Stimulated activated CD4-positive, alpha-beta T cell treated with anti-CD3 and anti-CD28 coated beads, TNF-alpha, amount 100 ng/mL, for 24 hours (primary cell): ENCODE measurements around the gene GAB3.
"Not testable (repeated sequence)": the region's sequence is repeated elsewhere in the genome, so short reads cannot be mapped to it uniquely, and the experiment has no call there.

ENCODE experiments used
- DNase-seq, 3 experiments: peaks; one replicate each; pipeline ENCODE4 v3.0.0-alpha.2; 2020; ENCODE audit warnings: low read depth in 3 of 3

GAB3 gene

DNA sequence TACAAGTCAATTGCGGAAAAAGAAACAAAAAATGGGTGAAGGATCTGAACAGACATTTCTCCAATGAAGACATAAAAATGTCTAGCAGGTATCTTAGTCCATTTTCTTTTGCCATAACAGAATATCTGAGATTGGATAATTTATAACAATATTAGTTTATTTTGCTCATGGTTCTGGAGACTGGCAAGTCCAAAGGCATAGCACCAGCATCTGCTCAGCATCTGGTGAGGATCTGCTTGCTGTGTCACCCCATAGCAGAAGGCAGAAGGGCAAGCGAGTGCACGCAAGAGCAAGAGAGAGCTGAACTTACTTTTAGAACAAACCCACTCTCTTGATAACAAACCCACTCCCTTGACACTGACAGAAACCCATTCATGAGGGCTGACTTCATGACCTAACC, 29.7 kb downstream of the GAB3 start:
- no peak for DNase-seq

DNA sequence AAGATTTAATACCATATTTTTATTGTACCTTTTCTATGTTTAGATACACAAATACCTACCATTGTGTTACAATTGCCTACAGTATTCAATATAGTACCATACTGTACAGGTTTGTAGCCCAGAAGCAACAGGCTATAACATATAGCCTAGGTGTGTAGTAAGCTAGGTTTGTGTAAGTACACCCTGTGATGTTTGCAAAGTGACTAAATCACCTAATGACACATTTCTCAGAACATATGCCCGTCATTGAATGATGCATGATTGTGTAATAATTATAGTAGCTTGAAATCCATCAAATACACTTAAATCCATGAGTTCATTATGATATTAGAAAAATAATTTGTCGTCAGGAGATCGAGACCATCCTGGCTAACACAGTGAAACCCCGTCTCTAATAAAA, 30.8 kb downstream of the GAB3 start:
- no peak for DNase-seq

DNA sequence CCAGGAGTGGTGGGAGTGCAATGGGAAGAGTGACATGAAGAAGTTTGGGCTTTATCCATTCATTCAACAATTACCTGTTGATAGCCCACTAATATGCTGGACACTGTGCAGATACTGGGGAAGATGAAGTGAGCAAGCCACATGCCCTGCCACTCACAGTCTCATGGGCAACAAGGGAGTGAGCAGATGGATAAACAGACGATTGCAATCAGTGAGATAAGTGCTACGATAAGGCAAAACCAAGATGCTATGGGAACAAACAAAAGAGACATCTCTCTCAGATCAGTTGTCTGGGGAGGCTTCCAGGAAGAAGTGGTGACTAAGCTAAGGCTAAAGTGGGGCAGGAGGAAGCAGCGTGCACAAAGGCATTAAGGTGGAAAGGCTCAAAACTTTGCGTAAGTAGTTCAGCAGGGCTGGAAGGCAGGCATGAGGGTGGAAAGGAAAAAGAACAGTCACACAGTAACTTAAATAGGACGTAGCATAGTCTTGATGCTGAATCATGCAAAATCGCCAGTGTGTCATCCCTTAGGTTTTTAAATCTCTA, 31.7 kb downstream of the GAB3 start:
- peak in 1 of 3 experiments; percentile 12 for DNase-seq

DNA sequence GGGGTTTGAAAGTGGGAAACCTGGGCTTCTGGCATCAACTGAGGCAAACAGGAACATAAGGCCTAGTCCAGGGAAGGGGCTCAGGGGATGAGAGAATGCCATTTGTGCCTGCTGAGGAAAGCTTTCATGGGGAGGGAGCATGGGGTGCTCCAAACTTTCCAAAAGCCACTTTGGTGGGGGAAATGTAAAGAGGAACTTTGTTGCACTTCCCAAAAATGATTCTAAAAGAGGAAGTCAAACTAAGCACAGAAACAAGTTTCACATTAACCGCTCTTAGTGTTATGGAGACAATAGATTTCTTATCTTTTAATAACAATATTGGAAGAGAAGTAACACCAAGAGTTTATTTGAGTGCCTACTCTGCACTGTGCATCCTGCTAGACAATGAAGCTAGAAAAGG, 32.3 kb downstream of the GAB3 start:
- no peak for DNase-seq

DNA sequence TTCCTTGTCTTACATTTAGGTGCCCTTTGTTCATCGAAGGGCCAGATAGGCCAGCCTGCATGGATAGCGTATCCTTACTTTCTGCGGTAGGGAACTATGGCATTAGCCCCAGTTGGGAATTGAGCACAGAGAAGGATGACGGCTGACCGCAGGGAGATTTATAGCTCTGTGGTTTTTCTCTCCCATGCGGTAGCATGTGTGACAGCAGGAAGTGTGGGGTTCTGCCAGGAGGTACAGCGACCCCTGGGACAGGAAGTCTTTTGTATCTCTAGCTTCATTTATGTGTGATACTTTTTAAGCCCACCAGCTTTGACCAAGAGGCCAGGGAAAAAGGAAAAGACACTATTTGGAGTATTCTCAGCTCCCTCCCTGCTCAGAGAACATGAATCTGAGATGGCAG, 33.1 kb downstream of the GAB3 start:
- no peak for DNase-seq

DNA sequence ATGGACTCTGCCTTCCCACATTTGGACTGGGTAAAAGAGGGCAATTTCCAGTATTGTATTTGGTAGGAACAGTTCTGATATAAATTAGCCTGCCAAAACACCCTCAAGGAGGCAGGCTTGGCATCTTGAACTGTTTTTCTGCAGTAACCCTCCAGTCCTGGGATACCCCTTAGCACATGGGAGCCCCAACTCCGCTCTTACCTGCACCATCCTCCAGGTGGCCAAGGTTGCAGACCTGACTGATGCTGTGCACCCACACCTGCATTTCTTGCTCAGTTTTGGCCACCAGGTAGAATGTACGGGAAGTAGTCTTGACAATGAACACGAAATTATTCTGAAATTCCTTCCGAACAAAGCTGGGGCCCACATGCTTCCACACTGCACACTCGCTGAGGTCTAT, 35.1 kb downstream of the GAB3 start:
- DNase-seq = no peak

DNA sequence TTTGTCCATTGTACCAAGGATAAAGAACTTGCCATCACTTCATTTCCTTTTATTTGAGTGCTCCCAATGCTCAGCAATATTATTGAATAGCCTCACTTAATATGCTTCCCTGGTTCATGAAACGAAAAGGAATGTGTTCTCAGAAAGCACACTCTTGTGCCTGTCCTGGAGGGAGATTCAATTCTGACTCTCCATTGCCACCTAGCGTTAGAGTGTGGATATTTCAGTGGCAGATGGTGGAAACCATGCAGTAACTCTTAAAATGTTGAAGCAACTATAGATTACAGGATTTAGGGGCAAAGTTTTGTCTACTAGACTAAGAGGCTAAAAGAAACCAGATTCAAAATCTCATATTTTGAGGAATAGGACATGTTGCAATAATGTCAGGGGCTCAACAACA, 36.0 kb downstream of the GAB3 start:
- peak in 1 of 3 experiments; percentile 42 for DNase-seq

DNA sequence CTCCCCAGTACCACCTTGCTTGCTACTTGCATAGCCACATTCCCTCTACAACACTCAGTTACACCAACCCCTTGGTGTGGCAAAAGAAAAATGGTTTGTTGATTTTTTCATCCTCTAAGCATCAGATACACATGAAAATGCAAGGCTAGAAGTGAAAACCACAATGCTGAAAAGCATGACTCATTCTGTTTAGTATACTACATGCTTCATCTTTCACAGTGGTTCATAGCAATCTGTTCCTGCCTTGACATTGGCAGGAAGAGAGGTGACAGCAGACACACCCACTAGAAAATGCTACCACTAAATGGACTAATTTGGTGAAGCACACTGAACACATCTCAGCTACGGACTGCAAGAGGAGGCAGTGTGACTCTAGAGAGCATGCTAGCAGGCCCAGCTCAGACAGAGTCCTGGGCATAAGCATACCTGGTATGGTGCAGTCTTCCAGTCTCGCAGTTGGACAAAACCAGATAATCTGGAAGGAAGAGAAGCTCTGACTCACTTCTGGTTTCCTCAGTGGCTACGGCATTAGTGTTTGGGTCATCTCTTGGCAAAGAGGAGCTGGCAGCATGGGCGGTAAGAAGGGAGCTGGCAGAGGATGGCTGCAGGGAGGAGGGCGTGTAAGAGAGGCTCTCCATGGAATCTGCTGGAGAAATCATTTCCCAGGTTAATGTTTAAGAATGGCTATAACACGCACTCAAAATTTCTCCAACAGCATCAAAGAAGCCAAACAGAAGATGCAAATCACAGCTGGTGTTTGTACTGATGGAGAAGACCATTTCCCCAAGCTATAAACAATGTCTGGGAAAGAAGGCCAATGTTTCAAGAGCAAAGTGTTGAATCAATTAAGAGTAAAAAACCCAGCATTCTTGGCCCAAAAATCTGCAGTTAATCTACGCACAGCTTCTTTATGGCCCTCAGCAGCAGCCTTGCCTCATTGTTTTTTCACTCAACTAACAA, 37.8 kb downstream of the GAB3 start:
- DNase-seq = no peak

DNA sequence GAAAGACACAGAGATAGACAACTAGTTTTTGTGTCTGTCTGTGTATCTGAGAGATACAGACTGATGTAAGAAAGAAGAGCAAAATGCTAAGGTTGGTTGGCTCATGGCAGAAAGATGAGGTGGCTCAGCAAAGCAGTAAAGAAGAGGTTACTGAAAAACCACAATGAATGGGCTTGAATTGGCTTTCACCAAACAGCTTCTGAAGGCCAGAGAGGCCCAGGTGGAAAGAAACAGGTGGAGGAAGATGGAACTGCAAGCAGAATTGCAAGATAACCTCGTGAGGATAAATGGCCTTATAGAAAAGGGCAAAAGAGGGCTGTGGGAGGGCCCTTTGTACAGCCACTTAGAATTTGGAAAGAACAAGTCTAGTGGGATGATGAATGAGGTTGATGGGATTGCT, 39.6 kb downstream of the GAB3 start:
- no peak for DNase-seq

DNA sequence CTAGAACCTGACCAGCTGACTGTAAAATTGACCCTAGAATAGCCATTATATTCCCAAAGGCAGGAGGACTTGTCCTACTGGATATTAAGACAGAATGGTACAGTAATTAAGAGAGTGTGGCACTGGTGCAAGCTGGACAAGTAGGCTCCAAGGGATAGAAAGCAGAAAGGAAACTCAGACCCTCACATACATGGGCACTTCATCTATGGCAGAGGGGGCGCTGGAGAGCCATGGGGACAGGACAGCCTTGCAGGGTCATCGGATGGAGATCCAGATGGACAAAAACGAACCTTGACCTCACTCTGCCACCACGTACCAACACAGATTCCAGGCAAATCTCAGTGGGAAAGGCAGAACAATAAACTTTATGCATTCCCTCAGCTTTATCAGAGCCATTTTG, 40.6 kb downstream of the GAB3 start:
- DNase-seq = no peak

DNA sequence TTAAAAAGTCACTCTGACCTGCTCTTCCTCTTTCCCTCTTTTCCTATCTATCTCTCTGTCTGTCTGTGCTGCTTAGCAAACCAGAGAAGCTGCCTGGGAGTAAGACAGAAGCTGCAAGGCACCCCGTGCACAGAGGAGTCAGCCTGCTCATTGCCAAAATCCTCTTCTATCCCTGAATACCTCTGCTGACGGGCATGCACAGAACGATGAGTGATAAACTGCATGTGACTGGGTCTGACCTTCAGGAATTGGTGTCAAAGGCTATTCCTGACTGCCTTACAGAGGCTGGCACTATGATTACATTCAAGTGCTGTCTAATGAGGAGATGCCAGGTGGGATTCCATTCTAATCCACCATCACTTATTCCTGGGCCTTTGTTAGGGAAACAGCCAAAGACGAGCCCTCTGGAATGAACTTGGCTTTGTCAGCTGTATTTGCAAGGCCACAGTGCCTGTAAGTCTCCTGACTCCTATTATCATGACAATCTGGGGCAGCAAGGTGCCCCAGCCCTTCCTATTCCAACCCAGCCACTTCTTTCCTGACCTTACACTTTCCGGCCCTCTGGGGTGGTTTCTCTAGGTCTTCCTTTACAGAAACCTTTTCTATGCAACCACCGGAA, 52.1 kb downstream of the GAB3 start:
- no peak for DNase-seq

DNA sequence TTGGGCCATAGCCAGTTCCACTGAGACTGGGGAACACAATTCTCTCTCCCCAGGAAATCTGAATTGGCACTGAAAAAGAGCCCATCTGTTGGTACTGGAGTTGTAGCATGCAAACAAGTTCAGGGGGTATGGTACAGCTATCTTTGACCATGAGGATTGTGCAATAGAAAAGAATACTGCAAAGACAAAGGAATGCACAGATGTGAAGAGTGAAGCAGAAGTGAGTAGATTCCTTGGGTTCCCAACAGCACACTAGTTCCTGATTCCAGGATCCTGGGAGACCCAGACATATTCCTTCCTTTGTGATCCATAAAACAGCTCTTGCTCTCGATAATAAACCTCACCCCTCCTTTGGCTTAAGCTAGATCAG, 54.2 kb downstream of the GAB3 start:
- no peak for DNase-seq

DNA sequence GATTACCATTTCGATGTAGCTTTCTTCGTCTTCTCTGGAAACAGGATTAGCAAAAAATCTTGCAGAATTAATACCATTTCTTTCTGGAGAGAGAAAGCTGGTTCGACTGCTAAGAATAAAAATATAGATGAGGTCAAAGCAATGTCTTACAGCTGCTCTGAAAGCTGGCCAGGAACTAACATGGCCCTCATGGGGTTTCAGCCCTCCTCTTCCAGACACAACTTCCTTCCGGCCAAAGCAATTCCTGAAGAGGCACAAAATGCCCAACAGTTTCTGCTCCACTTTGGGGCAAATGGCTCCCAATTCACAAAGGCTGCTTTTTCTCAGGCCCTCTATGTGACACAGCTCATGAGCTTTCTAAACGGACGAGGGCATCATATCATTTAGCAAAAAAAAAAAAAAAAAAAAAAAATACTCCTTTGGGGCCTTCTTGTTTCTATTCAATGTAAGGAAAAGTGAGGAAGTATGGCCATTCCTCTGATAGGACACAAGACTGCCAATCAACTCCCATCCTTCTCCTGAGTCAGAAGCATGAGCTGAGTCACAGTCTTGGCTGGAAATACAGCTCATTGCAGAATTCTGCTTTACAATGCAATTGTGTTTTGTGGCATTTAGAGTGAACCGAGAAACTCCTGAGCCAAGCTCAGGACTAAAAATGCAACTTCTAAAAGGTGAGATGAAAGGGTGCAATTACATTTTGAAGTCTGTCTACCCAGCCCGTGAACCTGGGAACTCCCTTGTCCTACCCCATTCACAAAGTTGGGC, 54.8 kb downstream of the GAB3 start:
- DNase-seq = no peak

DNA sequence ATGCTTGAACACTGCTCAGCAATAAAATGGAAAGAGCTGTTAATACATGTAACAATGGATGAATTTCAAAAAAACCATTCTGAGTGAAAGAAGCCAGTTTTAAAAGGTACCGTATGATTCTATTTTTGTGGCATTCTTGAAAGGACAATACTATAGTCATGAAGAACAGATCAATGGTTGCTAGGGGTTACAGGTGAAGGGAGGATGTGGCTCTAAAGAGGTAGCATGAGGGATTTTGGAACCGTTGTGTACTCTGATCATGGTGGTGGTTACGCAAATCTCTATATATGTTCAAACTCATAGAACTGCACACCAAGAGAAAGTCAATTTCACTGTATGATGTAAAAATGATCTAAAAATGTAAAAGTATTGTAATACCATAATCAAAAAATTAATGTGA, 57.5 kb downstream of the GAB3 start:
- DNase-seq = no peak

DNA sequence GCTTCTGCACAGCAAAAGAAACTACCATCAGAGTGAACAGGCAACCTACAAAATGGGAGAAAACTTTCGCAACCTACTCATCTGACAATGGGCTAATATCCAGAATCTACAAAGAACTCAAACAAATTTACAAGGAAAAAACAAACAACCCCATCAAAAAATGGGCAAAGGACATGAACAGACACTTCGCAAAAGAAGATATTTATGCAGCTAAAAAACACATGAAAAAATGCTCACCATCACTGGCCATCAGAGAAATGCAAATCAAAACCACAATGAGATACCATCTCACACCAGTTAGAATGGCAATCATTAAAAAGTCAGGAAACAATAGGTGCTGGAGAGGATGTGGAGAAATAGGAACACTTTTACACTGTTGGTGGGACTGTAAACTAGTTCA, 60.4 kb downstream of the GAB3 start:
- not testable (repeated sequence) for DNase-seq

DNA sequence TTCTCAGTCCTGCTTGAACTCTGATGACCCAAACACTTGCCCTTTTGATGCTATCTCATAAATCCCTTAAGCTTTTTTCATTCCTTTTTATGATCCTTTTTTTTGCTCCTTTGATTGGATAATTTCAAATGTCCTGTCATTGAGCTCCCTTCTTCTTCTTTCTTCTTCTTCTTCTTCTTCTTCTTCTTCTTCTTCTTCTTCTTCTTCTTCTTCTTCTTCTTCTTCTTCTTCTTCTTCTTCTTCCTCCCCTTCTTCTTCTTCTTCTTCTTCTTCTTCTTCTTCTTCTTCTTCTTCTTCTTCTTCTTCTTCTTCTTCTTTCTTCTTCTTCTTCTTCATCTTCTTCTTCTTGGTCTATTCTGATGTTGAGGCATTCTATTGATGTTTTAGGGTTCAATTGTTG, 78.8 kb downstream of the GAB3 start:
- not testable (repeated sequence) for DNase-seq

DNA sequence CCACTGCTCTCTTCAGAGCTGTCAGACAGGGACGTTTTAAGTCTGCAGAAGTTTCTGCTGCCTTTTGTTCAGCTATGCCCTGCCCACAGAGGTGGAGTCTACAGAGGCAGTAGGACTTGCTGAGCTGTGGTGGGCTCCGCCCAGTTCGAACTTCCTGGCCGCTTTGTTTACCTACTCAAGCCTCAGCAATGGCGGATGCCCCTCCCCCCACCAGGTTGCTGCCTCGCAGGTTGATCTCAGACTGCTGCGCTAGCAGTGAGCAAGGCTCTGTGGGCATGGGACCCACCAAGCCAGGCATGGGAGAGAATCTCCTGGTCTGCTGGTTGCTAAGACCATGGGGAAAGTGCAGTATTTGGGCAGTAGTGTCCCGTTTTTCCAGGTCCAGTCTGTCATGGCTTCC, 80.0 kb downstream of the GAB3 start:
- DNase-seq = not testable (repeated sequence)

DNA sequence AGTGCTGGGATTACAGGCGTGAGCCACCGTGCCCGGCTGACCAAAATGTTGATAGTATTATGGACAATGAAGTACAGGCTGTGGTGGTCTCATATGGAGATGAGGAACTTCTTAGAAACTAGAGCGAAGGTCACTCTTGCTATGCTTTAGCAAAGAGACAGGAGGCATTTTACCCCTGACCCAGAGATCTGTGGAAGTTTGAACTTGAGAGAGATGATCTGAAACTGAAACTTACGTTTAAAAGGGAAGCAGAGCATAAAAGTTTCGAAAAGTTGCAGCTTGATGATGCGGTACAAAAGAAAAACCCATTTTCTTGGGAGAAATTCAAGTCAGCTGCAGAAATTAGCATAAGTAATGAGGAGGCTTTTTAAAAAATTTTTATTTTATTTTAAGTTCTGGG, 89.0 kb downstream of the GAB3 start:
- DNase-seq = no peak

DNA sequence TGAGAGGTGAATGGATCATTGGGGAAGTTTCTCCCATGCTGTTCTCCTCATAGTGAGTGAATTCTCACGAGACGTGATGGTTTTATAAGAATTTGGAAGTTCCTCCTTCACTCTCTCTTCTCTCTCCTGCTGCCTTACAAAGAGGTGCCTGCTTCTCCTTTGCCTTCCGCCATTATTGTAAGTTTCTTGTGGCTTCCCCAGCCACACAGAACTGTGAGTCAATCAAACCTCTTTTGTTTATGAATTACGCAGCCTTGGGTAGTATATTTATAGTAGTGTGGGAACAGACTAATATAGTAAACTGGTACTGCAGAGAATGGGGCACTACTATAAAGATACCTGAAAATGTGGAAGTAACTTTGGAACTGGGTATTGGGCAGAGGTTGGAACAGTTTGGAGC, 89.7 kb downstream of the GAB3 start:
- no peak for DNase-seq

DNA sequence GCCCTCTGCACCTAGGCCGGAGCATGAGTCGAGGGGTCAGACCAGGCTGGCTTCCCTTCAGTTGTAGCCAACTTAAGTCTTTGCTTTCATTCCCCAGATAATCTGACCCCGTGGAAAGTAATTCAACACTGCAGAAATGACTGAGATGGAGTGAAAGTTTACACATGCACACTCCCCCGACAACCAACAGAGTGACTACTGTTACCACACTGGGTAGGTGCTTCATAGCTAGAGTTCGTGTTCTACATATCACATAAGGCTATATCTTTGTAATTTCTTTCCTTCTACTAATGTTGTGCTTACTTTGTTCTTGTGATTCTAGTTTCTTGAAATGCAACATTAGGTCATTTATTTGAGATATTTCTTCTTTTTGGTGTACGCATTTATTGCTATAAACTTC, 90.3 kb downstream of the GAB3 start:
- DNase-seq = no peak

DNA sequence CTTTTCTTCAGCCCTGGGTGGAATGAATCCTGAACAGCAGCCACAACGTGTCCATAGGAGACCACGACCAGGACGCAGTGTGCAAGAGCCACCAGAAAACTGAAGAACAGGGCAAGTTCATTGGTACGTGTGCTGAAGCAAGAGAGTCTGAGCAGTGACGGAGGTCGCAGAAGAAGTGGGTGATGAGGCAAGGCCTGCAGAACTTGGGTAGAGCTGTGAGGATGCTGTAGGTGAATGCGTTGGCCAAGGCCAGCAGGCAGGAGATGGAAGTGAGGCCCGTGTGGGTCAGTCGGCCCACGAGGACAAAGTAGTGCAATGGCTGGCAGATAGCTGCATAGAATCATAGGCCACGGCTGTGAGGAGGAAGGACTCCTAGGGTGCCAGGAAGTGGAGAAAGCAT, 91.9 kb downstream of the GAB3 start:
- no peak for DNase-seq

DNA sequence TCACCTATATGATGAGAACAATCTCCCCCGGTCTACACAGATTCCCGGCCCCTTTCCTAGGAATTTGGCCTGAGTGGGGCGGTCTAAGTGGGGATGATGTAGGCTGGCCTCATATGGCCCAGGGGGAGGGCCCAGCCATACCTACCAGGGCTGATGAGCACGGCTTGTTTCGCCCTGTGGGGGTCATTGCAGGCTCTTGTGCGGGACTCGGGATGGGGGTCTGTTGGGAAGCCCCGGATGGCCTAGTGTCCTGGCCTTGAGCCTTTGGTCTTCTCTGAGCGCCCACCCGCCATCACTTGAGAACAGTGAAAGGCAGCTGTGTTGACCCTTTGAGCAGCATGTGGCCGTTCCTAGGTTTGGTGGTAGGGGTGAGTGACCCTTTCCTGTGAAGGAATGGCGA, 92.7 kb downstream of the GAB3 start:
- no peak for DNase-seq
